Stomach smooth muscle (tissue), 2 donors: ENCODE data around the gene UCHL3.

ENCODE experiments used
- H3K27ac ChIP-seq: one replicate; pipeline ENCODE4 v1.7.0; 2013; ENCODE audit warnings: mild to moderate bottlenecking, low read length, inconsistent platforms
- H3K27me3 ChIP-seq, 2 donors: one replicate each; pipeline ENCODE4 v1.7.0; 2013; ENCODE audit warnings: low read length in 2 of 2; ENCODE audit not compliant: insufficient read depth in 2 of 2, control insufficient read depth in 1 of 2
- H3K36me3 ChIP-seq, 2 donors: one replicate each; pipeline ENCODE4 v1.7.0; 2013; ENCODE audit warnings: low read length in 2 of 2; ENCODE audit not compliant: control insufficient read depth in 2 of 2, insufficient read depth in 2 of 2
- H3K4me1 ChIP-seq: one replicate; pipeline ENCODE4 v1.7.0; 2013; ENCODE audit warnings: low read length; ENCODE audit not compliant: control insufficient read depth, insufficient read depth
- H3K4me3 ChIP-seq, 2 donors: one replicate each; pipeline ENCODE4 v1.7.0; 2013; ENCODE audit warnings: low read length in 2 of 2
- H3K9ac ChIP-seq, 2 donors: one replicate each; pipeline ENCODE4 v1.7.0; 2013; ENCODE audit warnings: low read length in 2 of 2, mild to moderate bottlenecking in 1 of 2
- H3K9me3 ChIP-seq, 2 donors: one replicate each; pipeline ENCODE4 v1.7.0; 2013; ENCODE audit warnings: low read length in 2 of 2; ENCODE audit not compliant: control insufficient read depth in 2 of 2
- donor health status: healthy.
- donor health status: Pancreatic carcinoma.

Gene UCHL3

DNA sequence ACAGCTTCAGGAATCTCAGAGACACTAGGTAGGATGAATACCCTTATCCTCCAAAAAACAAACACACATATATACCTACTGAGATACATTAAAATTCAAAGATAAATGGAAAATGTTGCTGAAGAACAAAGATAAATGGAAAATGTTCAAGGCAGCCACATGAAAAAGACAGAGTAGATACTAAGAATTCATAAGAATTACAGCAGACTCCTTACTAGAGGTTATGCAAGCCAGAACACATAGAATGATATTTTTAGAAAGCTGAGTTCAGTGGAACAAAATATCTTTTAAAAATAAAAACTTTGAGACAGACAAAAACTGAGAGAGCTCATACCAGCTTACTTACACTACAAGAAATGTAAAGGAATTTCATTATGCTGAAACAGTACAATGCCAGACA, 35.6 kb downstream of the UCHL3 start:
- no peak overlapping the region for H3K9ac ChIP-seq
- H3K36me3 ChIP-seq: peaks cover 0 to 6% of the 10 kb centered on the region in 2 donors
- H3K4me3 ChIP-seq: no peak overlapping the region
- H3K27me3 ChIP-seq: no peaks in the 10 kb centered on the region
- no peak overlapping the region for H3K27ac ChIP-seq
- no peaks in the 10 kb centered on the region for H3K4me1 ChIP-seq
- no peaks in the 10 kb centered on the region for H3K9me3 ChIP-seq

- no peaks in the 10 kb centered on the region for H3K4me1 ChIP-seq
- no peaks in the 10 kb centered on the region for H3K9me3 ChIP-seq
- H3K9ac ChIP-seq: no peak overlapping the region
- H3K4me3 ChIP-seq: no peak overlapping the region
- peaks cover 0 to 6% of the 10 kb centered on the region in 2 donors for H3K36me3 ChIP-seq
- no peak overlapping the region for H3K27ac ChIP-seq
- H3K27me3 ChIP-seq: no peaks in the 10 kb centered on the region
Measured at GRCh38 chr13:75587679-75588078, 38.1 kb downstream of the UCHL3 start.

- H3K36me3 ChIP-seq: peaks cover 0 to 4% of the 10 kb centered on the region in 2 donors
- no peak overlapping the region for H3K9ac ChIP-seq
- no peak overlapping the region for H3K4me3 ChIP-seq
- H3K27ac ChIP-seq: no peak overlapping the region
- no peaks in the 10 kb centered on the region for H3K27me3 ChIP-seq
- H3K4me1 ChIP-seq: no peaks in the 10 kb centered on the region
- H3K9me3 ChIP-seq: no peaks in the 10 kb centered on the region
Measured at GRCh38 chr13:75596657-75597182, 47.1 kb downstream of the UCHL3 start.

DNA sequence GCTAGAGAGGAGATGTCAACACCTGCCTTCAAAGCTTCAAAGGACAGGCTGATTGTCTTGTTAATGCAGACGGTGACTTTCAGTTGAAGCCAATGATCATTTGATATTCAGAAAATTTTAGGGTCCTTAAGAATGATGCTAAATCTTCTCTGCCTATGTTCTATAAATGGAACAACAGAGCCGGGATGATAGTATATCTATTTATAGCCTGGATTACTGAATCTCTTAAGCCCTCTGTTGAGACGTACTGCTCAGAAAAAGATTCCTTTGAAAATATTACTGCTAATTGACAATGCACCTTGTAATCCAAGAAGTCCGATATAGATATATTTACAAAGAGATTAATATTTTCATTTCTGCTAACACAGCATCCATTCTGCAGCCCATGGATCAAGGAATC, 50.8 kb downstream of the UCHL3 start:
- Histone ChIP-seq H3K27ac (no peak overlapping the region), H3K9ac (no peak overlapping the region), H3K9me3 (no peaks in the 10 kb centered on the region), H3K36me3 (peaks cover 0 to 4% of the 10 kb centered on the region in 2 donors), H3K27me3 (no peaks in the 10 kb centered on the region), H3K4me3 (no peak overlapping the region), H3K4me1 (no peaks in the 10 kb centered on the region)

GRCh38 chr13:75603038-75603437, 53.4 kb downstream of the UCHL3 start:
- Histone ChIP-seq H3K4me1 (no peaks in the 10 kb centered on the region), H3K36me3 (peaks cover 0 to 6% of the 10 kb centered on the region in 2 donors), H3K27ac (no peak overlapping the region), H3K27me3 (no peaks in the 10 kb centered on the region), H3K4me3 (no peak overlapping the region), H3K9me3 (no peaks in the 10 kb centered on the region), H3K9ac (no peak overlapping the region)

DNA sequence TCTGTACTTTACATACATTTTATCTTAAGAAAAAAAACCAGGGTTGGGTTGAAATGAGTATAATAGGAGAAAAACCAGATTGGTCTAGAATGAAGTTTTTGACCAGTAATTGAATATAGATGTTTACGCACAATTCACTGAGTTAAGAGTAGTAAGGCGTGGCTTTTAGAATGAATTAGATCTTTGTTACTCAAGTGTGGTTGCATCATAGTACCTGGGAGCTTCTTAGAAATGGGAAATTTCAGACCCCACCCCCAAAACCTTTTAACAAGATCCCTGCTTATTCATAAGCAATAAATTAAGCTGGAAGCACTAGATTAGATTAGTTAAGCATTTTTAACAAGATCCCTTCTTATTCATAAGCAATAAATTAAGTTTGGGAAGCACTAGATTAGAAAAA, 57.9 kb downstream of the UCHL3 start:
- no peaks in the 10 kb centered on the region for H3K27me3 ChIP-seq
- H3K4me3 ChIP-seq: no peak overlapping the region
- no peak overlapping the region for H3K27ac ChIP-seq
- H3K9ac ChIP-seq: no peak overlapping the region
- H3K9me3 ChIP-seq: no peaks in the 10 kb centered on the region
- peaks cover 0 to 2% of the 10 kb centered on the region in 2 donors for H3K36me3 ChIP-seq
- H3K4me1 ChIP-seq: no peaks in the 10 kb centered on the region

DNA sequence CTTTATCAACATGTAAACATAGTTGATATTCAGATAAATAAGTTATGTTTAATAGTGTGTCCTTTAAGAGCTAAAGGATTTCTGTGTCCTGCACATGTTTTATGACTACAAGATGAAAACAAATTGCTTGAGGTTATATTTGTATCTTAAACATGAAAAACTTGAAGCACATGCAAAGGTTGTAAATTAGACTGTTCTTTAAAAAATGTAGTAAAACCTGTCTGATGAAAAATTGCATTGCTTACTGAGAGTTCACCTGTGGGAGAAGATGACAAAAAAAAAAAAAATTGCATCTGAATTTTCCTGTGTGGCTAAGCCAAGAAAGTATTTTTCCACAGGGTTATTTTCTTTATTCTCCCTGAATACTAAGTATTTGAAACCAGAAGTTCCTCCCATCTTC, 60.9 kb downstream of the UCHL3 start:
- Histone ChIP-seq H3K4me1 (no peaks in the 10 kb centered on the region), H3K27ac (no peak overlapping the region)

GRCh38 chr13:75612354-75612753, 62.8 kb downstream of the UCHL3 start:
- no peaks in the 10 kb centered on the region for H3K36me3 ChIP-seq
- no peaks in the 10 kb centered on the region for H3K27me3 ChIP-seq
- no peaks in the 10 kb centered on the region for H3K9me3 ChIP-seq
- H3K4me1 ChIP-seq: no peaks in the 10 kb centered on the region
- H3K4me3 ChIP-seq: no peak overlapping the region
- H3K9ac ChIP-seq: no peak overlapping the region
- H3K27ac ChIP-seq: no peak overlapping the region

More for the DNA sequence above, 60.9 kb downstream of the UCHL3 start:
- Histone ChIP-seq H3K9ac (no peak overlapping the region), H3K27me3 (no peaks in the 10 kb centered on the region), H3K4me3 (no peak overlapping the region), H3K9me3 (no peaks in the 10 kb centered on the region), H3K36me3 (peaks cover 0 to 2% of the 10 kb centered on the region in 2 donors)

GRCh38 chr13:75617230-75617629, 67.6 kb downstream of the UCHL3 start:
- H3K27me3 ChIP-seq: no peaks in the 10 kb centered on the region
- no peak overlapping the region for H3K27ac ChIP-seq
- no peak overlapping the region for H3K4me3 ChIP-seq
- no peaks in the 10 kb centered on the region for H3K4me1 ChIP-seq
- H3K36me3 ChIP-seq: no peaks in the 10 kb centered on the region
- no peaks in the 10 kb centered on the region for H3K9me3 ChIP-seq
- no peak overlapping the region for H3K9ac ChIP-seq

- Histone ChIP-seq H3K9me3 (no peaks in the 10 kb centered on the region), H3K9ac (no peak overlapping the region), H3K27me3 (no peaks in the 10 kb centered on the region)
Measured at GRCh38 chr13:75618308-75618707, 68.7 kb downstream of the UCHL3 start.

GRCh38 chr13:75620020-75620419, 70.4 kb downstream of the UCHL3 start:
- no peaks in the 10 kb centered on the region for H3K9me3 ChIP-seq
- H3K9ac ChIP-seq: no peak overlapping the region
- H3K36me3 ChIP-seq: no peaks in the 10 kb centered on the region
- no peaks in the 10 kb centered on the region for H3K27me3 ChIP-seq
- H3K27ac ChIP-seq: no peak overlapping the region
- H3K4me3 ChIP-seq: no peak overlapping the region
- H3K4me1 ChIP-seq: no peaks in the 10 kb centered on the region

More at GRCh38 chr13:75618308-75618707, 68.7 kb downstream of the UCHL3 start:
- Histone ChIP-seq H3K4me3 (no peak overlapping the region), H3K36me3 (no peaks in the 10 kb centered on the region), H3K27ac (no peak overlapping the region), H3K4me1 (no peaks in the 10 kb centered on the region)
